ENCODE measurements around the gene TMEM201.
"Not testable (repeated sequence)": the region's sequence is repeated elsewhere in the genome, so short reads cannot be mapped to it uniquely, and the experiment has no call there.

Gene TMEM201

DNA sequence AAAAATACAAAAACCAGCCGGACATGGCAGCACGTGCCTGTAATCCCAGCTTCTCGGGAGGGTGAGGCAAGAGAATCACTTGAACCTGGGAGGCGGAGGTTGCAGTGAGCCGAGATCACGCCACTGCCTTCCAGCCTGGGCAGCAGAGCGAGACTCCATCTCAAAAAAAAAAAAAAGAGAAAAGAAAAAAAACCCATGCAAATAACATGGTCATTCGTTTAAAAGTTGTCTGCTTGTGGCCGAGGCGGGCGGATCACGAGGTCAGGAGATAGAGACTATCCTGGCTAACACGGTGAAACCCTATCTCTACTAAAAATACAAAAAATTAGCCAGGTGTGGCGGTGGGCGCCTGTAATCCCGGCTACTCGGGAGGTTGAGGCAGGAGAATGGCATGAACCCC, 28.6 kb upstream of the TMEM201 start:
- H3K4me1 Mint-ChIP-seq; H3K9me3 Mint-ChIP-seq; ATAC-seq; H3K4me3 Mint-ChIP-seq; DNase-seq (ENCODE audit: low spot score in 2 of 2); H3K27ac Mint-ChIP-seq: not testable (repeated sequence)
- peaks cover 88% of the 10 kb centered on the region for H3K36me3 Mint-ChIP-seq

- no peak overlapping the region for H3K27ac Mint-ChIP-seq
- peaks cover 76% of the 10 kb centered on the region for H3K36me3 Mint-ChIP-seq
- ATAC-seq (no peak), DNase-seq (ENCODE audit: low spot score in 2 of 2) (no peak)
- H3K4me1 Mint-ChIP-seq, result peaks cover 8% of the 10 kb centered on the region
- no peak overlapping the region for H3K4me3 Mint-ChIP-seq
- no peaks in the 10 kb centered on the region for H3K9me3 Mint-ChIP-seq
These were observed 27.3 kb upstream of the TMEM201 start for GRCh38 chr1:9561429-9561828.

DNA sequence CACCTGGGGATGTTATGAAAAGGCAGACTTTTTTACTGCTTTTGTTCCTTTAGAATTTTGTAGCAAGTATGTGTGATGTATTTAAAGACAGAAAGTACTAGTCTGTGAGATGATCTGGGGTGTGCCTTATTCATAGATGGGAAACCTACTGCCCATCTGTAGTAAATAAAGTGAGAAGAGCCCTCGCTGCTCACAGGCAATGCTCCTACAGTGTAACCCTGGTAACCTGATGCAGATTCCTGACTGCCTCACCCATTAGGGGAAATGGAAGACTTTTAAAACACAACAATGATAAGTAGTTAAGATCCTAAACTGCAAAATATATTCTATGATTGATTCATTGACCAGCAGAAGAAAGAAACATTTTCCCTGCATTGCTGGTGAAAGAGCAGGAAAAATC, 19.4 kb upstream of the TMEM201 start:
- ATAC-seq (no peak), DNase-seq (ENCODE audit: low spot score in 2 of 2) (no peak)
- Mint-ChIP-seq H3K9me3 (no peaks in the 10 kb centered on the region), H3K4me1 (no peaks in the 10 kb centered on the region), H3K36me3 (peaks cover 26% of the 10 kb centered on the region), H3K27ac (no peak overlapping the region), H3K4me3 (no peak overlapping the region)

GRCh38 chr1:9570886-9571529, 17.7 kb upstream of the TMEM201 start:
- H3K4me1 Mint-ChIP-seq; H3K9me3 Mint-ChIP-seq; DNase-seq (ENCODE audit: low spot score in 2 of 2); H3K4me3 Mint-ChIP-seq; H3K27ac Mint-ChIP-seq; ATAC-seq: not testable (repeated sequence)
- H3K36me3 Mint-ChIP-seq, result peaks cover 17% of the 10 kb centered on the region

DNA sequence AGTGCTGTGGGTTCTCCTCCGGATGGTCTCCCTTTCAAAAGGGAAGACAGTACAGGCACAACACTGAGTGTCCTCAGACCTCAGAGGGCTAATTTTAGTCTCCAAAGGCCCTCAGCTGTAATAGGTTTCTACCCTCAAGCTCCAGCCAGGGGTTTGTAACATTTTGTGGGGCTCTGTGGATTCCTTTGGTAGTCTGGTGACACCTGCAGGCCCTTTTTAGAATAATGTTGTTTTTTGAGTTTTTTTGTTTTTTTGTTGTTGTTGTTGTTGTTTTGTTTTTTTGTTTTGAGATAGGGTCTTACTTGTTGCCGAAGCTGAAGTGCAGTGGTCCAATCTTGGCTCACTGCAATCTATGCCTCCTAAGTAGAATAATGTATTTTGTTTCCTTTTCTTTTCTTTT, 15.0 kb upstream of the TMEM201 start:
- no peak for DNase-seq (ENCODE audit: low spot score in 2 of 2)
- no peak for ATAC-seq
- Mint-ChIP-seq H3K4me1 (no peaks in the 10 kb centered on the region), H3K4me3 (no peak overlapping the region), H3K9me3 (no peaks in the 10 kb centered on the region), H3K27ac (no peak overlapping the region), H3K36me3 (peaks cover 25% of the 10 kb centered on the region)

DNA sequence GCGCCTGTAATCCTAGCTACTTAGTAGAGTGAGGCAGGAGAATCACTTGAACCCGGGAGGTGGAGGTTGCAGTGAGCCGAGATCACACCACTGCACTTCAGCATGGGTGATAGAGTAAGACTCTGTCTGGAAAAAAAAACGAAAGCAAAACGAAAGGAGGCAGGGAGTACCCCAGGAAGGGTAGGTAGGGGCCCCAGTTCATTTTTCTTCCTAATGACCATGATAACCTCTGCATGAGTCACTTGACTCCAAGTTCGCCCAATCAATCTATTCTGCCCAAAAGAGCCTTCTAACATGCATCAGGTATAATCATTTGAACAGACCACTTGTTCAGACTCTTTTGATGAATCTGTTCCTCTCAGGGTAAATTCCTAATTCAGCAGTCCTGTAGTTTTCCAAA, 13.2 kb upstream of the TMEM201 start:
- DNase-seq (ENCODE audit: low spot score in 2 of 2), result no peak
- no peak overlapping the region for H3K27ac Mint-ChIP-seq
- H3K4me1 Mint-ChIP-seq, result no peaks in the 10 kb centered on the region
- peaks cover 29% of the 10 kb centered on the region for H3K36me3 Mint-ChIP-seq
- H3K9me3 Mint-ChIP-seq, result no peaks in the 10 kb centered on the region
- no peak overlapping the region for H3K4me3 Mint-ChIP-seq
- ATAC-seq, result no peak

GRCh38 chr1:9576903-9577302, 11.8 kb upstream of the TMEM201 start:
- Mint-ChIP-seq H3K4me3 (no peak overlapping the region), H3K4me1 (no peaks in the 10 kb centered on the region), H3K36me3 (peaks cover 41% of the 10 kb centered on the region), H3K27ac (no peak overlapping the region), H3K9me3 (no peaks in the 10 kb centered on the region)
- DNase-seq (ENCODE audit: low spot score in 2 of 2) (no peak), ATAC-seq (no peak)

GRCh38 chr1:9577423-9577822, 11.3 kb upstream of the TMEM201 start:
- no peaks in the 10 kb centered on the region for H3K9me3 Mint-ChIP-seq
- no peak overlapping the region for H3K4me3 Mint-ChIP-seq
- DNase-seq (ENCODE audit: low spot score in 2 of 2), result no peak
- peaks cover 46% of the 10 kb centered on the region for H3K36me3 Mint-ChIP-seq
- ATAC-seq, result no peak
- no peak overlapping the region for H3K27ac Mint-ChIP-seq
- no peaks in the 10 kb centered on the region for H3K4me1 Mint-ChIP-seq

GRCh38 chr1:9580942-9581341, 7.8 kb upstream of the TMEM201 start:
- Mint-ChIP-seq H3K9me3 (no peaks in the 10 kb centered on the region), H3K27ac (no peak overlapping the region), H3K36me3 (peaks cover 60% of the 10 kb centered on the region), H3K4me3 (no peak overlapping the region), H3K4me1 (no peaks in the 10 kb centered on the region)
- ATAC-seq, result no peak
- no peak for DNase-seq (ENCODE audit: low spot score in 2 of 2)

- peaks cover 25% of the 10 kb centered on the region for H3K36me3 Mint-ChIP-seq
- H3K4me3 Mint-ChIP-seq, result no peak overlapping the region
- H3K9me3 Mint-ChIP-seq, result no peaks in the 10 kb centered on the region
- no peak for ATAC-seq
- peaks cover 25% of the 10 kb centered on the region for H3K4me1 Mint-ChIP-seq
- DNase-seq (ENCODE audit: low spot score in 2 of 2), result no peak
- no peak overlapping the region for H3K27ac Mint-ChIP-seq
These were observed 2.5 kb upstream of the TMEM201 start for GRCh38 chr1:9586147-9586766.

DNA sequence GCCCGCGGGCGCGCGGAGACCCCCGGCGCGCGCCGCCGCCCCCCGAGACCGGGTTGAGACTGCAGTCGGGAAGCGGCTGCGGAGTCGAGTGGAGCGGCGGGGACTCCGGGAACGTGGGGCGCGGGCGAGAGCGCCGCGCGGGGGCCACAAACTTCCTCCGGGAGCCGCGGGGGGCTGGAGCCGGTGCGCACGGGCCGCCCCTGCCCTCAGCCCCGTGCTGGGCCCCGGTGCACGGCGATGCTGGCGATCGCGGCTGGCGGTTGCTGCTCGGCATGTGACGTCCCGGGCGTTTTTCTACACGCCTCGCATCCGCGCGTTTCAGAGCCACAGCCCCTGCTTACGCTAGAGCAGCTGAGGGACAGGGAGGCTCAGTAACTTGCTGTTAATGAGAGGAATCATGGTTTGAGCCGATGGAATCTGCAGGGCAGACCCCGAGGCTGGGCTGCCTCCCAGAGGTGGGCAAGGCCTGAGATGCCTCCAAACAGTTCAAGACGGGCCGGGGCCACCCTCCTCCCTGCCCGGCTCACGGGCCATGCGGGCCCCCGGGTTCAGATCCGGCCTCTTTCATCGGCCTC, 520 bp downstream of the TMEM201 start:
- DNase-seq (ENCODE audit: low spot score in 2 of 2), result peak; percentile 29 to 69
- peak; percentile 47 for ATAC-seq
- no peaks in the 10 kb centered on the region for H3K9me3 Mint-ChIP-seq
- H3K4me1 Mint-ChIP-seq, result peaks cover 44% of the 10 kb centered on the region
- H3K4me3 Mint-ChIP-seq, result peak overlapping the region; percentile 82
- H3K36me3 Mint-ChIP-seq, result no peaks in the 10 kb centered on the region
- H3K27ac Mint-ChIP-seq, result peak overlapping the region; percentile 65

DNA sequence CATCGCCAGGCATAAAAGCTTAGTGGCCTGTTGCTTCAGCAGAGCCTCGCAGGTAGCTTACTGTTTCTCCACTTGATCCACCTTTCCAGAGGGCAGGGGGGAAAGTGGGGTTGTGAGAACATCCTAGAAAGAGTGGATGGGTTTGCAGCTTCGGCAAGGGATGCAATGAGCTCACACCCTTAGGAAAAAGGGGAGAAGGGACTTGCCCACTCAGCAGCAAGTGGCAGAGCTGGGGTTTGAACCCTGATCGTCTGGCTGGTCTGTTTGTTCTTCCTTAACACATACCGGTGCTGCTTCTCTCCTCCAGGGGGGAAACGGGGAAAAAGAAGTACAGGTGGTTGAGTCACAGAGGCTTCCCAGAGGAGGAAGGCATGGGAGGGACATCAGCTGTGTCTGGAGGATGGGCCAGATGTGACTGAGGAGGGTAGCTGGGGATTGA, 1.0 kb downstream of the TMEM201 start:
- Mint-ChIP-seq H3K36me3 (no peaks in the 10 kb centered on the region), H3K4me3 (peak overlapping the region; percentile 82), H3K9me3 (no peaks in the 10 kb centered on the region), H3K27ac (peak overlapping the region; percentile 65), H3K4me1 (peaks cover 44% of the 10 kb centered on the region)
- ATAC-seq, result no peak
- DNase-seq (ENCODE audit: low spot score in 2 of 2), result peak in 1 of 2 donors; percentile 69

- no peak for ATAC-seq
- H3K36me3 Mint-ChIP-seq, result no peaks in the 10 kb centered on the region
- no peaks in the 10 kb centered on the region for H3K9me3 Mint-ChIP-seq
- DNase-seq (ENCODE audit: low spot score in 2 of 2), result no peak
- H3K27ac Mint-ChIP-seq, result peak overlapping the region; percentile 65
- peaks cover 44% of the 10 kb centered on the region for H3K4me1 Mint-ChIP-seq
- peak overlapping the region; percentile 82 for H3K4me3 Mint-ChIP-seq
These were observed 1.5 kb downstream of the TMEM201 start for GRCh38 chr1:9590201-9590600.

GRCh38 chr1:9590945-9591668, 2.4 kb downstream of the TMEM201 start:
- Mint-ChIP-seq H3K36me3 (no peaks in the 10 kb centered on the region), H3K4me3 (peak overlapping the region; percentile 82), H3K27ac (no peak overlapping the region), H3K9me3 (no peaks in the 10 kb centered on the region), H3K4me1 (peaks cover 44% of the 10 kb centered on the region)
- ATAC-seq (no peak), DNase-seq (ENCODE audit: low spot score in 2 of 2) (no peak)

GRCh38 chr1:9591669-9592509, 3.2 kb downstream of the TMEM201 start:
- Mint-ChIP-seq H3K4me3 (no peak overlapping the region), H3K27ac (peak overlapping the region; percentile 26), H3K4me1 (peaks cover 44% of the 10 kb centered on the region), H3K9me3 (no peaks in the 10 kb centered on the region), H3K36me3 (peaks cover 5% of the 10 kb centered on the region)
- DNase-seq (ENCODE audit: low spot score in 2 of 2) (no peak), ATAC-seq (no peak)

Measured in stimulated activated effector memory CD8-positive, alpha-beta T cell treated with anti-CD3 and anti-CD28 coated beads, Interleukin-12 subunit alpha, Interleukin-12 subunit beta, amount 100 ng/mL, for 72 hours (primary cell).